AG08395 (cell line): ENCODE measurements around the gene UPK1A.
A peak's percentile ranks its signal among the peaks of the same experiment; 100 is the strongest.
"Not testable (repeated sequence)": the region's sequence is repeated elsewhere in the genome, so short reads cannot be mapped to it uniquely, and the experiment has no call there.

Experiments used
- DNase-seq: peaks from one replicate; pipeline ENCODE4 v3.0.0; 2012; ENCODE audit warnings: mixed read lengths, low spot score

The UPK1A gene

DNA sequence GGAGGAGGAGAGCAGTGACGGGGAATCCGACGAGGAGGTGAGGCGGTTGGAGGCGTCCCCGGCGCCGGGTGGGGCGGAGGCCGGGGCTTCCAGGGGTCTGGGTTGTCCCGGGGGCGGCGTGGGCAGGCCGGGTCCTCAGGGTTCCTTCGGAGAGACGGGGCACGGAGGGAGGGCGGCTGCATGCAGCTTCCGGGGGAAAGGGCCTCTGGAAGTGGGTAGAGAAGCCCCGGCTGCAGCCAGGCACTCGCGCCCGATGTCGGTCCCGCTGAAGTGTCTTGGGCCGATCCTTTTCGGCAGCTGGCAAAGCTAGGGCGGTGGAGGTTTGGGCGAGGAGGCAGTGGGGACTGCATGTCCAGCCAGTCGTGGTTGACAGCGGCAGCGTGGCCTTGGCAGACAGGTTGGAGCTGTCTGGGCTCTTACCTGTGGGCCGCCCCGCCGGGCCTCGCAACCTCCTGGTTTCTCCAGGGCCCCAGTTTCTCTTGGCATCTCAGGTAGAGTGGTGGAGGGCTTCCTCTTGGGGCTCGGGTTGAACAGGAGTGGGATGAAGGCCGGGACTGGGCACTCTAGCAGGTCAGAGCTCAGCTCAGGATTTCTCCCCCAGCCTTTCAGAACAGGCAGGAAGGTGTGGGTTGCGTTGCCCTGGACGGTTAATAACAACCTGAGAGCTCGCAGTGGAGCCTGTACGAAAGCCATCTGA lies 52.2 kb downstream of the UPK1A start:
- peak; percentile 33 for DNase-seq

DNA sequence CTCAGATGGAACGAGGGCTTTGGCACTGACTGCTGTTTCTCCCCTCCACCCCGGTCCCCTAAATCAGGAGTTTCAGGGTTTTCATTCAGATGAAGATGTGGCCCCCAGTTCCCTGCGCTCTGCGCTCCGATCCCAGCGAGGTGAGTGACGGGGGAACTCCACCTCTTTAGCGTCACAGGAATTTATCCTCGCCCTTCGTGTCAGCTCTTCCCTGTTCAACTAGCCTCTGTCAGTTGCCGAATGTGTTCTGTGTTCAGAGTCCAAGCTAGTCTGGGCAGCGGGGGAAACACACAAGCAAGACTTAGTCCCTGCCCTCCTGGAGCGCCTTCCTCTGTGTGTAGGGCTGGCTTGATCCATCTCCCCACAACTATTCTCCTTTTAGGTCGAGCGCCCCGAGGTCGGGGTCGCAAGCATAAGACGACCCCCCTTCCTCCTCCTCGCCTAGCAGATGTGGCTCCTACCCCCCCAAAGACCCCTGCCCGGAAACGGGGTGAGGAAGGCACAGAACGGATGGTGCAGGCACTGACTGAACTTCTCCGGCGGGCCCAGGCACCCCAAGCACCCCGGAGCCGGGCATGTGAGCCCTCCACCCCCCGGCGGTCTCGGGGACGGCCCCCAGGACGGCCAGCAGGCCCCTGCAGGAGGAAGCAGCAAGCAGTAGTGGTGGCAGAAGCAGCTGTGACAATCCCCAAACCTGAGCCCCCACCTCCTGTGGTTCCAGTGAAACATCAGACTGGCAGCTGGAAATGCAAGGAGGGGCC lies 53.3 kb downstream of the UPK1A start:
- no peak for DNase-seq

DNA sequence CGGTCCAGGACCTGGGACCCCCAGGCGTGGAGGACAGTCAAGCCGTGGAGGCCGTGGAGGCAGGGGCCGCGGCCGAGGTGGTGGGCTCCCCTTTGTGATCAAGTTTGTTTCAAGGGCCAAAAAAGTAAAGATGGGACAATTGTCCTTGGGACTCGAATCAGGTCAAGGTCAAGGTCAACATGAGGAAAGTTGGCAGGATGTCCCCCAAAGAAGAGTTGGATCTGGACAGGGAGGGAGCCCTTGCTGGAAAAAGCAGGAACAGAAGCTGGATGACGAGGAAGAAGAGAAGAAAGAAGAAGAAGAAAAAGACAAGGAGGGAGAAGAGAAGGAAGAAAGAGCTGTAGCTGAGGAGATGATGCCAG lies 53.8 kb downstream of the UPK1A start:
- DNase-seq: no peak

DNA sequence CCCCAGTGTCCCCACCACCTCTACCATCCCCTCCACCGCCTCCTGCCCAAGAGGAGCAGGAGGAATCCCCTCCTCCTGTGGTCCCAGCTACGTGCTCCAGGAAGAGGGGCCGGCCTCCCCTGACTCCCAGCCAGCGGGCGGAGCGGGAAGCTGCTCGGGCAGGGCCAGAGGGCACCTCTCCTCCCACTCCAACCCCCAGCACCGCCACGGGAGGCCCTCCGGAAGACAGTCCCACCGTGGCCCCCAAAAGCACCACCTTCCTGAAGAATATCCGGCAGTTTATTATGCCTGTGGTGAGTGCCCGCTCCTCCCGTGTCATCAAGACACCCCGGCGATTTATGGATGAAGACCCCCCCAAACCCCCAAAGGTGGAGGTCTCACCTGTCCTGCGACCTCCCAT lies 54.3 kb downstream of the UPK1A start:
- DNase-seq: no peak

DNA sequence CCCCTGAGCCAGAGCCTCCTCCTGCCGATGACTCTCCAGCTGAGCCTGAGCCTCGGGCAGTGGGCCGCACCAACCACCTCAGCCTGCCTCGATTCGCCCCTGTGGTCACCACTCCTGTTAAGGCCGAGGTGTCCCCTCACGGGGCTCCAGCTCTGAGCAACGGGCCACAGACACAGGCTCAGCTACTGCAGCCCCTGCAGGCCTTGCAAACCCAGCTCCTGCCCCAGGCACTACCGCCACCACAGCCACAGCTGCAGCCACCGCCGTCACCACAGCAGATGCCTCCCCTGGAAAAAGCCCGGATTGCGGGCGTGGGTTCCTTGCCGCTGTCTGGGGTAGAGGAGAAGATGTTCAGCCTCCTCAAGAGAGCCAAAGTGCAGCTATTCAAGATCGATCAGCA lies 55.1 kb downstream of the UPK1A start:
- no peak for DNase-seq

DNA sequence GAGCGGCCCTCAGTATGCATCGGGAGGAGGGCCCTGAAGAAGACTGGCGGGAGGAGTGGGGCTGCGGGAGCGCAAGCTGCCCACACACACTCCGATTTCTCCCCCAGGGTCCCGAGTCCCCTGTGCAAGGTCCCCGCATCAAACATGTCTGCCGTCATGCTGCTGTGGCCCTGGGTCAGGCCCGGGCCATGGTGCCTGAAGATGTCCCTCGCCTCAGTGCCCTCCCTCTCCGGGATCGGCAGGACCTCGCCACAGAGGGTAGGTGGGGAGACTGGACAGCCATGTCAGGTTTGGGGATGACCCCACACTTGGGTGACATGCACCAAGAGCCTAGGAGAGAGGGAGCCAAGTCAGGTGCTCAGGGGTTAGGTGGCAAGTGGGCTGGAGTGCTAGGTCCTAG lies 56.1 kb downstream of the UPK1A start:
- DNase-seq: no peak

DNA sequence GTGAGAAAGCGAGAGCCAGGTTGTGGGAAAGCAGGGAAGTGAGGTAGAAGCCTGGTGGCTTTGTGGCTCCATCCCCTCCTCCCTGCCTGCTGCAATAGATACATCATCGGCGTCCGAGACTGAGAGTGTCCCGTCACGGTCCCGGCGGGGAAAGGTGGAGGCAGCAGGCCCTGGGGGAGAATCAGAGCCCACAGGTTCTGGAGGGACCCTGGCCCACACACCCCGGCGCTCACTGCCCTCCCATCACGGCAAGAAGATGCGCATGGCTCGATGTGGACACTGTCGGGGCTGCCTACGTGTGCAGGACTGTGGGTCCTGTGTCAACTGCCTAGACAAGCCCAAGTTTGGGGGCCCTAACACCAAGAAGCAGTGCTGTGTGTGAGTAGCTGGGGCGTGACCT lies 56.6 kb downstream of the UPK1A start:
- no peak for DNase-seq

DNA sequence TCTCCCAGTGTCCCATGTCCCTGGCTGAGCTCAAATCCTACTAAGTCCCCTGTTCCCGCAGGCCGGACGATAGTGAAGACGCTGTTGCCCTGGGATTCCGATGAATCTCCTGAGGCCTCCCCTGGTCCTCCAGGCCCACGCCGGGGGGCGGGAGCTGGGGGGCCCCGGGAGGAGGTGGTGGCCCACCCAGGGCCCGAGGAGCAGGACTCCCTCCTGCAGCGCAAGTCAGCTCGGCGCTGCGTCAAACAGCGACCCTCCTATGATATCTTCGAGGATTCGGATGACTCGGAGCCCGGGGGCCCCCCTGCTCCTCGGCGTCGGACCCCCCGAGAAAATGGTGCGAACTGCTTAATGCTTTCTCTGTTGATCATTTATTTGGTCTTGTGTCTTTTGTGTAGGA lies 57.4 kb downstream of the UPK1A start:
- no peak for DNase-seq

DNA sequence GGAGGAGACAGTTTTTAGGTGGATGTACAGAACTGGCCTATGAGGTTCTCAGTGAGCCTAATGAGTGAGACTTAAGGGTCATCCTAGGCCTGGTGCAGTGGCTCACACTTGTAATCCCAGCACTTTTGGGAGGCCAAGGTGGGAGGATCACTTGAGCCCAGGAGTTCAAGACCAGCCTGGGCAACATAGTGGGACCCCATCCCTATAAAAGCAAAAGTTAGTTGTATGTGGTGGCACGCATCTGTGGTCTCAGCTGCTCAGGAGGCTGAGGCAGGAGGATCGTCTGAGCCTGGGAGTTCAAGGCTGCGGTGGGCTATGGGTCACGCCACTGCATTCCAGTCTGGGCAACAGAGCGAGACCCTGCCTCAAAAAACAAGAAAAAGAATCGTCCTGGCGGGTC lies 57.8 kb downstream of the UPK1A start:
- DNase-seq: not testable (repeated sequence)

DNA sequence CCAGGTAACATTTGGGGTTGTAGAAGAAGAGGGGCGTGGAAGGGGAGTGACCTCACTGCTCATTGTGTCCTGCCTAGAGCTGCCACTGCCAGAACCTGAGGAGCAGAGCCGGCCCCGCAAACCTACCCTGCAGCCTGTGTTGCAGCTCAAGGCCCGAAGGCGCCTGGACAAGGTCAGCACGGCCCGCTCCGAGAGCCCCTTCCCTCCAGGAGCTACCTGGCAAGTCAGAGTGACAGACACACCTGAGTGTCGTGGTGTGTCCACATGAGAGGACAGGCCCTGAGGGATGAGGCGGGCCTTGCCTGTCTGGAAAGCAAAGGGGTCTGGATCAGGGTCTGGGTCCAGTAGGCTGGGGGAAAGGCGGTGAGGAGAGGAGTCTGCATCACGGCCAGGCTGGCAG lies 58.2 kb downstream of the UPK1A start:
- no peak for DNase-seq

DNA sequence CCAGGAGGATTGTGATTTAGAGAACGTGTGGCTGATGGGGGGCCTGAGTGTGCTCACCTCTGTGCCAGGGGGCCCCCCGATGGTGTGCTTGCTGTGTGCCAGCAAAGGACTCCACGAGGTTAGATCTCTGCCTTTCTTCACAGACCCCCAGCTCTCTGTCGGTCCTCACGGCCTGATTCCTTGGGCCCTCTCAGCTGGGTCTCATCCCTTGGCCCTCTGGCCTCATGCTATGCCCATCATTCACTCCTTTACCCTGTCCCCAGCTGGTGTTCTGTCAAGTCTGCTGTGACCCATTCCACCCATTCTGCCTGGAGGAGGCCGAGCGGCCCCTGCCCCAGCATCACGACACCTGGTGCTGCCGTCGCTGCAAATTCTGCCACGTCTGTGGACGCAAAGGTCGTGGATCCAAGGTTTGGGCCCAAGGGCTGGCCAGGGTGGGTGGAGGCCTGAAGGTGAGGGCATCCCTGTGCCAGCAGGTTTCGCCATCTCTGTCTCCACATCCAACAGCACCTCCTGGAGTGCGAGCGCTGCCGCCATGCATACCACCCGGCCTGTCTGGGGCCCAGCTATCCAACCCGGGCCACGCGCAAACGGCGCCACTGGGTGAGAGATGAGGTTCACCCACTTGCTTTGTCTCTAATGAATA lies 59.0 kb downstream of the UPK1A start:
- no peak for DNase-seq

DNA sequence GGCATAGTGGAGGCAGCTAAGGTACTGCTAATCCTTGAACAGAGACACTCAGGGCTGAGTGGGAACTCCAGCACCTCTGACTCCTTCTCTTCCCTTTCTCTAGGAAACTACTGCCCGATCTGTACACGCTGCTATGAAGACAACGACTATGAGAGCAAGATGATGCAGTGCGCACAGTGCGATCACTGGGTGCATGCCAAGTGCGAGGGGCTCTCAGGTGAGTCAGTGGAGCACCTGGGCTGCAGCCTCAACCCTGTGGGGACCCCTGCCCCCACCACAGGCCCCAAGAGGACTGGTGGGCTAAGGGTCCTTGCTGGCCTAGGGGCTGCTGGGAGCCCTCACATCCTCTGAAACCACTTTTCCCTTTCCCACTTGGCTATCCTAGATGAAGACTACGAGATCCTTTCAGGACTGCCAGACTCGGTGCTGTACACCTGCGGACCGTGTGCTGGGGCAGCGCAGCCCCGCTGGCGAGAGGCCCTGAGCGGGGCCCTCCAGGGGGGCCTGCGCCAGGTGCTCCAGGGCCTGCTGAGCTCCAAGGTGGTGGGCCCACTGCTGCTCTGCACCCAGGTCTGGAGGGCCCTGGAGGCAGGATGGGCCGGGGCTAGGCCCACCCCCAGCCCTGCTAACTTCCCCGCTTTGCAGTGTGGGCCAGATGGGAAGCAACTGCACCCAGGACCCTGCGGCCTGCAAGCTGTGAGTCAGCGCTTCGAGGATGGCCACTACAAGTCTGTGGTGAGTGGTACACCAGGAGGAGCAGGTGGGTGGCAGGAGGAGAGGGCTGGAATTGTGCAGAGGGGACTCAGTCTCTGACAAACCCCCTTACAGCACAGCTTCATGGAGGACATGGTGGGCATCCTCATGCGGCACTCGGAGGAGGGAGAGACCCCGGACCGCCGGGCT lies 61.0 kb downstream of the UPK1A start:
- no peak for DNase-seq
